ENCODE measurements around the gene SLC25A18. TPM values are rescaled to one million over a fixed set of nuclear protein-coding genes. Genes with fewer than 3 reads are reported as not detected.

Gene SLC25A18
- total and polyA plus RNA-seq, 3 donors from 2014 or later: 6.8 to 14.9 (median 11.9) TPM

GRCh38 chr22:17542452-17542851 lies 20.8 kb upstream of the SLC25A18 start:
- WGBS, 2 donors: 92 to 97% methylated on average over 13 to 14 of the region's 14 CpGs
- Histone ChIP-seq H3K4me3 (no peak overlapping the region), H3K9me3 (no peaks in the 10 kb centered on the region), H3K27ac (no peak overlapping the region), H3K36me3 (ENCODE audit: low read depth, missing control alignments) (no peaks in the 10 kb centered on the region), H3K4me1 (no peaks in the 10 kb centered on the region), H3K27me3 (no peaks in the 10 kb centered on the region)
- no peak for DNase-seq
- TF ChIP-seq POLR2A (IDR thresholded peaks at IDR 0.05): no peak
- no peak for TF ChIP-seq CTCF (IDR thresholded peaks at IDR 0.05)
- intact Hi-C loops (cut with DNase I; ENCODE audit: low total_unique reads): no loop called here

GRCh38 chr22:17548010-17548755 lies 15.1 kb upstream of the SLC25A18 start:
- 90 to 95% methylated on average over 4 to 23 of the region's 23 CpGs for WGBS, 2 donors
- no peaks in the 10 kb centered on the region for H3K4me1 ChIP-seq
- intact Hi-C loops (cut with DNase I; ENCODE audit: low total_unique reads): no loop called here
- H3K27ac ChIP-seq: no peak overlapping the region
- H3K9me3 ChIP-seq: no peaks in the 10 kb centered on the region
- H3K36me3 ChIP-seq (ENCODE audit: low read depth, missing control alignments): no peaks in the 10 kb centered on the region
- no peak for DNase-seq
- TF ChIP-seq CTCF (IDR thresholded peaks at IDR 0.05): no peak
- no peak overlapping the region for H3K4me3 ChIP-seq
- H3K27me3 ChIP-seq: no peaks in the 10 kb centered on the region

- H3K27ac ChIP-seq: no peak overlapping the region
- 94 to 97% methylated on average over 5 of the region's 5 CpGs for WGBS, 2 donors
- no peaks in the 10 kb centered on the region for H3K36me3 ChIP-seq (ENCODE audit: low read depth, missing control alignments)
- TF ChIP-seq CTCF (IDR thresholded peaks at IDR 0.05) (no peak), POLR2A (IDR thresholded peaks at IDR 0.05) (no peak)
- intact Hi-C loops (cut with DNase I; ENCODE audit: low total_unique reads): no loop called here
- no peak overlapping the region for H3K4me3 ChIP-seq
- H3K9me3 ChIP-seq: no peaks in the 10 kb centered on the region
- no peaks in the 10 kb centered on the region for H3K27me3 ChIP-seq
- no peak for DNase-seq
- no peaks in the 10 kb centered on the region for H3K4me1 ChIP-seq
Measured at GRCh38 chr22:17548756-17549035, 14.6 kb upstream of the SLC25A18 start.

GRCh38 chr22:17549183-17549582 lies 14.1 kb upstream of the SLC25A18 start:
- intact Hi-C loops (cut with DNase I; ENCODE audit: low total_unique reads): no loop called here
- no peak for TF ChIP-seq CTCF (IDR thresholded peaks at IDR 0.05)
- 87 to 90% methylated on average over 9 to 10 of the region's 10 CpGs for WGBS, 2 donors
- H3K4me1 ChIP-seq: no peaks in the 10 kb centered on the region
- no peak for DNase-seq
- no peaks in the 10 kb centered on the region for H3K27me3 ChIP-seq
- H3K36me3 ChIP-seq (ENCODE audit: low read depth, missing control alignments): no peaks in the 10 kb centered on the region
- no peak overlapping the region for H3K27ac ChIP-seq
- H3K4me3 ChIP-seq: no peak overlapping the region
- no peaks in the 10 kb centered on the region for H3K9me3 ChIP-seq

- intact Hi-C loops (cut with DNase I; ENCODE audit: low total_unique reads): no loop called here
- no peak for DNase-seq
- H3K36me3 ChIP-seq (ENCODE audit: low read depth, missing control alignments): no peaks in the 10 kb centered on the region
- TF ChIP-seq CTCF (IDR thresholded peaks at IDR 0.05): no peak
- no peak for TF ChIP-seq POLR2A (IDR thresholded peaks at IDR 0.05)
- no peak overlapping the region for H3K4me3 ChIP-seq
- H3K27me3 ChIP-seq: no peaks in the 10 kb centered on the region
- no peak overlapping the region for H3K27ac ChIP-seq
- 80 to 83% methylated on average over 5 of the region's 5 CpGs for WGBS, 2 donors
- H3K4me1 ChIP-seq: no peaks in the 10 kb centered on the region
- no peaks in the 10 kb centered on the region for H3K9me3 ChIP-seq
Measured at GRCh38 chr22:17549655-17550054, 13.6 kb upstream of the SLC25A18 start.
